ENCODE results near the gene RAB5A.
A peak's percentile ranks its signal among the peaks of the same experiment; 100 is the strongest.

Gene RAB5A

GRCh38 chr3:20023623-20024405, 76.9 kb downstream of the RAB5A start:
- DNase-seq (ENCODE audit: low read depth) = no peak

DNA sequence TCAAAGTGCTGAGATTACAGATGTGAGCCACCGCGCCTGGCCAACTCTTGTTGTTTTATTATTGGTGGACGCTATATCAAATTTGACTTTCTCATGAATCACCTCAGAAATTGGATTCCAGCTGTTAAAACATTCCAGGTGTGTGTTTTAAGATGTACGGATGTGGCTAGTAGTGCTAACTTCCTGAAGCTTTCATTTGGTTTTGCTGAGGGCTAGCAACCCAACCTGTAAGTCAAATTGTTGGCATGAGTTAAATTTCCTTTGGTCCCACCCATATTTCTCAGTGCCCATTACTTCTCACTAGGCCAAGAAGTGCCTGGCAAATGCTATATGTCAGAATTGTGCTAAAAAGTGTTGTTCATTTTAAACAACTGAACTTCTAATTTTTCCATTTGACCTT, 80.2 kb downstream of the RAB5A start:
- DNase-seq (ENCODE audit: low read depth) = no peak

GRCh38 chr3:20028905-20029331, 82.0 kb downstream of the RAB5A start:
- DNase-seq (ENCODE audit: low read depth) = no peak

DNA sequence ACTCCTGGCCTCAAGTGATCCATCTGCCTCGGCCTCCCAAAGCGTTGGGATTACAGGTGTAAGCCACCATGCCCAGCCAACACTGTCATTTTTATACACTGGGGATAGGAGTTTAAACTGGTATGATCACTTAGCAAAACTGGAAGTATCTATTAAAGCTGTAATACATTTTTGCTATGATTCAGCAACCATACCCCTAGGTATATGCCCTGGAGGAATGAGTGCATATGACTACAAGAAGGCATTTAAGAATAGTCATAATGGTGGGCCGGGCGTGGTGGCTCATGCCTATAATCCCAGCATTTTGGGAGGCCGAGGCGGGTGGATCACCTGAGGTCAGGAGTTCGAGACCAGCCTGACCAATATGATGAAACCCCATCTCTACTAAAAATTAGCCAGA, 85.0 kb downstream of the RAB5A start:
- peak; percentile 8 for DNase-seq (ENCODE audit: low read depth)

Data from ELR (cell line).